GM19452 (cell line): ENCODE data around the gene NIPSNAP2.
"Not testable (repeated sequence)": the region's sequence is repeated elsewhere in the genome, so short reads cannot be mapped to it uniquely, and the experiment has no call there.

Experiments
- ATAC-seq: cut with Tn5 transposase; IDR thresholded peaks from one replicate; pipeline ENCODE4 v1.9.1; 2021; ENCODE audit not compliant: unreplicated experiment

NIPSNAP2 gene

GRCh38 chr7:56046721-56047445 is 82.5 kb downstream of the NIPSNAP2 start:
- ATAC-seq = no peak

DNA sequence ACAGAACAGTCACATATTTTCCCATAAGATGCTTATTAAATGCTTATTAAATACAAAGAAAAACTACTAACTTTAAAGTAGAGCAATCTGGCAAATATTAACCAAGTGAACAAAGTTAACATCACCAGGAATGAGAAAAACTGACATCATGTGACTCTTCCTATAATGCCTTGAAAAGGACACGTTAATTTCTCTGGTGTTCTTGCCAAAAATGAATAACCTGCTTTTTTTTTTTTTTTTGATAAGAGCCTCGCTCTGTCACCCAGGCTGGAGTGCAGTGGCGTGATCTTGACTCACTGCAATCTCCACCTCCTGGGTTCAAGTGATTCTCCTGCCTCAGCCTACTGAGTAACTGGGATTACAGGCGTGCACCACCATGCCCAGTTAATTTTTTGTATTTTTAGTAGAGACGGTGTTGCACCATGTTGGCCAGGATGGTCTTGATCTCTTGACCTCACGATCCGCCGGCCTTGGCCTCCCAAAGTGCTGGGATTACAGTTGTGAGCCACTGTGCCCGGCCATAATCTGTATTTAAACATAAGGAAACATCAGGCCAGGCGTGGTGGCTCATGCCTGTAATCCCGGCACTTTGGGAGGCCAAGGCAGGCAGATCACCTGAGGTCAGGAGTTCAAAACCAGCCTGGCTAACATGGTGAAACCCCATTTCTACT is 83.2 kb downstream of the NIPSNAP2 start:
- not testable (repeated sequence) for ATAC-seq

GRCh38 chr7:56048245-56048644 is 83.9 kb downstream of the NIPSNAP2 start:
- no peak for ATAC-seq

DNA sequence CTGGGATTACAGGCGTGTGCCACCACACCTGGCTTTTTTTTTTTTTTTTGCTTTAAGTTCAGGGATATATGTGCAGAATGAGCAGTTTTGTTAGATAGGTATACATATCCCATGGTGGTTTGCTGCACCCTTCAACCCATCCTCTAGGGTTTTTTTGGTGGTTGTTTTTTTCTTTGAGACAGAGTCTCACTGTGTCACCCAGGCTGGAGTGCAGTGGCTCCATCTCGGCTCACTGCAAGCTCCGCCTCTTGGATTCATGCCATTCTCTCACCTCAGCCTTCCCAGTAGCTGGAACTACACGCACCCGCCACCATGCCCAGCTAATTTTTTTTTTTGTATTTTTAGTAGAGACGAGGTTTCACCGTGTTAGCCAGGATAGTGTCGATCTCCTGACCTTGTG is 84.4 kb downstream of the NIPSNAP2 start:
- not testable (repeated sequence) for ATAC-seq
